HepG2 (cell line): ENCODE measurements around the gene LRRC3C. TPM values are rescaled to one million over a fixed set of nuclear protein-coding genes. Genes with fewer than 3 reads are reported as not detected.

Source experiments
- HNRNPLL ChIP-seq: fragments of 200-400 bp; formaldehyde crosslinking; IDR thresholded peaks from 2 replicates; pipeline ENCODE4 v1.6.1; 2017; ENCODE audit warnings: mild to moderate bottlenecking, low read depth, low read length; ENCODE audit not compliant: poor library complexity, severe bottlenecking
- KDM4B ChIP-seq: sonication (generic); formaldehyde crosslinking; IDR thresholded peaks from 2 replicates; pipeline ENCODE4 v1.4.0; 2020; ENCODE audit warnings: missing genetic modification reagents
- NKX3-1 ChIP-seq: sonication (generic); formaldehyde crosslinking; IDR thresholded peaks from 2 replicates; pipeline ENCODE4 v1.5.0; 2020; ENCODE audit warnings: missing genetic modification reagents
- SAP130 ChIP-seq: IDR thresholded peaks from 2 replicates; pipeline ENCODE4 v1.6.1; 2016; ENCODE audit warnings: low read depth
- ZHX2 ChIP-seq, 2 experiments: sonication (generic) in 1 of 2; formaldehyde crosslinking in 1 of 2; IDR thresholded peaks; 2 replicates each; pipeline versions ENCODE4 v1.6.1 to v1.9.0; 2014 to 2022; ENCODE audit warnings: antibody characterized with exemption in 1 of 2, borderline replicate concordance in 1 of 2, inconsistent platforms in 1 of 2, low read depth in 1 of 2, missing genetic modification reagents in 1 of 2
- ZNF30 ChIP-seq: sonication (generic); formaldehyde crosslinking; IDR thresholded peaks from 2 replicates; pipeline ENCODE4 v1.5.0; 2020; ENCODE audit warnings: mild to moderate bottlenecking, missing genetic modification reagents
- ZNF333 ChIP-seq: sonication (generic); formaldehyde crosslinking; IDR thresholded peaks from 2 replicates; pipeline ENCODE4 v1.4.0; 2020; ENCODE audit warnings: mild to moderate bottlenecking, missing genetic modification reagents, borderline replicate concordance
- ZNF605 ChIP-seq: sonication (generic); formaldehyde crosslinking; IDR thresholded peaks from 2 replicates; pipeline ENCODE4 v1.8.0; 2022; ENCODE audit warnings: mild to moderate bottlenecking, missing genetic modification reagents
- ZNF83 ChIP-seq: sonication (generic); formaldehyde crosslinking; IDR thresholded peaks from 2 replicates; pipeline ENCODE4 v1.4.0; 2020; ENCODE audit warnings: missing genetic modification reagents, mild to moderate bottlenecking, borderline replicate concordance
- polyA plus RNA-seq, 8 experiments: library from polyadenylated mRNA; depleted of rRNA in 3 of 8; stranded (reverse) in 7 of 8; unstranded in 1 of 8; fragments of >200 nt; fragmentation: Illumina TruSeq in 4 of 8; extraction: Trizol in 4 of 8; gene quantifications; 2 replicates each; pipeline versions ENCODE4 v1.2.1 to v1.2.3, GENCODE V29; 2011 to 2016; ENCODE audit warnings: low read depth in 4 of 8, missing spikeins in 1 of 8, mixed read lengths in 1 of 8; ENCODE audit not compliant: insufficient read depth in 1 of 8
- total RNA-seq, 5 experiments: library from RNA; depleted of rRNA; stranded (reverse); fragments of >200 nt; fragmentation: Illumina TruSeq; extraction: Trizol; gene quantifications; 2 replicates each; pipeline ENCODE4 v1.2.3, GENCODE V29; 2016; ENCODE audit warnings: low read depth in 1 of 5
- TF ChIP-seq, protein P1 (sequence below): sonication (generic); formaldehyde crosslinking; conservative IDR thresholded peaks from 2 replicates; pipeline ENCODE4 v1.4.0; 2020; ENCODE audit warnings: mild to moderate bottlenecking, missing genetic modification reagents, moderate library complexity
- TF ChIP-seq, protein P2 (sequence below): sonication (generic); formaldehyde crosslinking; IDR thresholded peaks from 2 replicates; pipeline ENCODE4 v1.8.0; 2022; ENCODE audit warnings: mild to moderate bottlenecking, missing genetic modification reagents, moderate library complexity
- TF ChIP-seq, protein P3 (sequence below): sonication (generic); formaldehyde crosslinking; IDR thresholded peaks from 2 replicates; pipeline ENCODE4 v1.8.1; 2023; ENCODE audit warnings: missing genetic modification reagents, mild to moderate bottlenecking, borderline replicate concordance
- TF ChIP-seq, protein P4 (sequence below): IDR thresholded peaks from 2 replicates; pipeline ENCODE4 v1.6.1; 2016; ENCODE audit warnings: mild to moderate bottlenecking, missing biosample characterization, missing genetic modification reagents

Gene LRRC3C
- total and polyA plus RNA-seq, 2 of the 13 experiments (the other 11 are each of a cell fraction or from before 2014, with no cell fraction given), result 0.17 TPM; not detected in 1

DNA sequence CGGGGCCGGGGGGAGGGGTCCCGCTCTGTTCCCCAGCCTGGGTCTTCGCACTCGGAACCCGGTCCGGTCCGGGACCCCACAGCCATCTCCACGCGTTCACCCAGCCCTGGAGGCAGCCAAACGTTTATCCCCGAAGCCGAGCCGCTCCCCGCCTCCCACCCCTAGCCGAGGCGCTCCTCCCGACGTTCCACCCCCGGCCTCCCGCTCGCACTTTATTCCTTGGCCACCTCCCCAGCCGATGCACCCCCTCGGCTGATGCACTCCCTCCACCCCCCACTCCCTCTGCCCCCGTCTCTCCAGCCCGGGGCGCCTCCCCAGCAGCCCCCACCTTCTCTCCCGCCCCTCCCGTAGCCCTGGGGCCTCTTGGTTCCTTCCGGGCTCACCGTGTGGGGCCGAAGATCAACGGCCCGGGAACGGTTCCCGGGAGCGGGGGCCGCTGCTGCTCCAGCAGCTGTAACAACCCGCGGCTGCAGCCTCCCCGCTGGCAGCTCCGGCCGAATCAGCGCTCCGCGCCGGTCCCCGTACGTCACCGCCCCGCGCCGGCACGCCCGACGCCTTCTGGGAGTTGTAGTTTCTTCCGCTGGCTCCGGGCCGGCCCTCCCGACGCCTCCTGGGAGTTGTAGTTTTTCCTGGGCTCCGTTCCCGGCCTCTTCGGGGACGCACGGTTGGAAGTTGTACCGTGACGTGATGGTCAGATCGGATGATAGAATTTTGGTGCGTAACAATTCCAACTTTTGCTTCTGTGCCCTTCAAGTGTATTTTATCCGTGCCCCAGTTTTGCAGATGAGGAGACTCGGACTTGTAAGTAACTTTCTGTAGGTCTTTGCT, at the start of gene LRRC3C, which contains the start of gene ORMDL3 (continued):
- TF ChIP-seq ZHX2 (IDR thresholded peaks at IDR 0.05; ENCODE audit: low read depth) (peak; percentile 95), ZHX2 (CRISPR knock-in tag; IDR thresholded peaks at IDR 0.05; ENCODE audit: borderline replicate concordance) (no peak), NKX3-1 (CRISPR knock-in tag) (peak; percentile 56), ZNF333 (CRISPR knock-in tag) (no peak), ZNF30 (CRISPR knock-in tag) (no peak), SAP130 (CRISPR knock-in tag) (peak; percentile 90), ZNF605 (CRISPR knock-in tag) (no peak), ZNF83 (CRISPR knock-in tag) (no peak), HNRNPLL (peak; percentile 24), KDM4B (CRISPR knock-in tag) (peak; percentile 56; the same call in 1 of the 2 replicates)
- TF ChIP-seq, protein P1, sequence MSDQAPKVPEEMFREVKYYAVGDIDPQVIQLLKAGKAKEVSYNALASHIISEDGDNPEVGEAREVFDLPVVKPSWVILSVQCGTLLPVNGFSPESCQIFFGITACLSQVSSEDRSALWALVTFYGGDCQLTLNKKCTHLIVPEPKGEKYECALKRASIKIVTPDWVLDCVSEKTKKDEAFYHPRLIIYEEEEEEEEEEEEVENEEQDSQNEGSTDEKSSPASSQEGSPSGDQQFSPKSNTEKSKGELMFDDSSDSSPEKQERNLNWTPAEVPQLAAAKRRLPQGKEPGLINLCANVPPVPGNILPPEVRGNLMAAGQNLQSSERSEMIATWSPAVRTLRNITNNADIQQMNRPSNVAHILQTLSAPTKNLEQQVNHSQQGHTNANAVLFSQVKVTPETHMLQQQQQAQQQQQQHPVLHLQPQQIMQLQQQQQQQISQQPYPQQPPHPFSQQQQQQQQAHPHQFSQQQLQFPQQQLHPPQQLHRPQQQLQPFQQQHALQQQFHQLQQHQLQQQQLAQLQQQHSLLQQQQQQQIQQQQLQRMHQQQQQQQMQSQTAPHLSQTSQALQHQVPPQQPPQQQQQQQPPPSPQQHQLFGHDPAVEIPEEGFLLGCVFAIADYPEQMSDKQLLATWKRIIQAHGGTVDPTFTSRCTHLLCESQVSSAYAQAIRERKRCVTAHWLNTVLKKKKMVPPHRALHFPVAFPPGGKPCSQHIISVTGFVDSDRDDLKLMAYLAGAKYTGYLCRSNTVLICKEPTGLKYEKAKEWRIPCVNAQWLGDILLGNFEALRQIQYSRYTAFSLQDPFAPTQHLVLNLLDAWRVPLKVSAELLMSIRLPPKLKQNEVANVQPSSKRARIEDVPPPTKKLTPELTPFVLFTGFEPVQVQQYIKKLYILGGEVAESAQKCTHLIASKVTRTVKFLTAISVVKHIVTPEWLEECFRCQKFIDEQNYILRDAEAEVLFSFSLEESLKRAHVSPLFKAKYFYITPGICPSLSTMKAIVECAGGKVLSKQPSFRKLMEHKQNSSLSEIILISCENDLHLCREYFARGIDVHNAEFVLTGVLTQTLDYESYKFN (CRISPR knock-in tag), result peak; percentile 59; the same call in 1 of the 2 replicates
- TF ChIP-seq, protein P2, sequence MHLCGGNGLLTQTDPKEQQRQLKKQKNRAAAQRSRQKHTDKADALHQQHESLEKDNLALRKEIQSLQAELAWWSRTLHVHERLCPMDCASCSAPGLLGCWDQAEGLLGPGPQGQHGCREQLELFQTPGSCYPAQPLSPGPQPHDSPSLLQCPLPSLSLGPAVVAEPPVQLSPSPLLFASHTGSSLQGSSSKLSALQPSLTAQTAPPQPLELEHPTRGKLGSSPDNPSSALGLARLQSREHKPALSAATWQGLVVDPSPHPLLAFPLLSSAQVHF (CRISPR knock-in tag), result 0 out of 2 replicates have a peak, but pooled peaks have one; percentile 66
- TF ChIP-seq, protein P3, sequence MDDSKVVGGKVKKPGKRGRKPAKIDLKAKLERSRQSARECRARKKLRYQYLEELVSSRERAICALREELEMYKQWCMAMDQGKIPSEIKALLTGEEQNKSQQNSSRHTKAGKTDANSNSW, result no peak
- TF ChIP-seq, protein P4, sequence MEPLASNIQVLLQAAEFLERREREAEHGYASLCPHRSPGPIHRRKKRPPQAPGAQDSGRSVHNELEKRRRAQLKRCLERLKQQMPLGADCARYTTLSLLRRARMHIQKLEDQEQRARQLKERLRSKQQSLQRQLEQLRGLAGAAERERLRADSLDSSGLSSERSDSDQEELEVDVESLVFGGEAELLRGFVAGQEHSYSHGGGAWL (CRISPR knock-in tag), result no peak
